ENCODE results near the gene C2CD2.

The C2CD2 gene

GRCh38 chr21:41932576-41933312 lies 21.1 kb downstream of the C2CD2 start:
- no peak for DNase-seq (ENCODE audit: low read depth)

GRCh38 chr21:41932191-41932575 lies 21.6 kb downstream of the C2CD2 start:
- DNase-seq (ENCODE audit: low read depth): no peak

DNA sequence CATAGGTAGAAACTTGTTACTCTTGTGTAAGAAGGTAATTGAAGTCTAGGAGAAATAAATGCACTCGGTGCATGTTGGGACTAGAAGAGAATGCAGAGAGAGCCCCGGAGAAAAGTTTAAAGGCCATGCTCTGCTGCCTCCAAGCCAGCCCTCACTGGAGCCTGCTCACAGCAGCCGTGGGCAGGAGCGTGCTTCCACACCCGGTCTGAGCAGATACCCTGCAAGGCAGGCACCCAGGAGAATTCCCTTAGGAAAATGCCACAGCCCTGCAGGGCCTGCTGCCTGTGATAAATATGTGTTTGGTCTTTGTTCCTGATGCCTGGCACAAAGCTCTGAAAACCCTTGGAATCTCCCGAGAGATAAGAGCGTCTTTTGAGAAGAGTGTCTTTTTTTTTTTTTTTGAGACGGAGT lies 22.8 kb downstream of the C2CD2 start:
- no peak for DNase-seq (ENCODE audit: low read depth)

GRCh38 chr21:41929248-41929647 lies 24.6 kb downstream of the C2CD2 start:
- no peak for DNase-seq (ENCODE audit: low read depth)

- DNase-seq (ENCODE audit: low read depth): no peak
Observed at GRCh38 chr21:41928621-41929220, 25.1 kb downstream of the C2CD2 start.

- DNase-seq (ENCODE audit: low read depth): no peak
Observed at GRCh38 chr21:41927727-41928409, 25.9 kb downstream of the C2CD2 start.

DNA sequence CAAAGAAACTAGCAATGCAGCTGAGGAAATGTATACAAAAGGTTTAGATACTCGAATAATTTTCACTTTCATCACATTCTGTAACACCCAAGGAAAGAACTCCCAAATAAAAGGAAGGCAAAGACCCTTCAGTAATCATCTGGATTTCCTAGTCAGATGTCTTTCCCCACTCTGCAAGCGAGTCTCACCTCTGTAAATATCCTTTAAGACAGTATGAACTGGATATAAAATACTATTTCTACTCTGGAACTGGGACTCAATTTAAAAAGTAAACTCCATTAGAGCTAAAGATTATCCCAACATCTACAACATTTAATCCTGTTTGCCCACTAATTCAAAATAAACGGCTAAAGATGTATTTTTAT lies 27.0 kb downstream of the C2CD2 start:
- no peak for DNase-seq (ENCODE audit: low read depth)

DNA sequence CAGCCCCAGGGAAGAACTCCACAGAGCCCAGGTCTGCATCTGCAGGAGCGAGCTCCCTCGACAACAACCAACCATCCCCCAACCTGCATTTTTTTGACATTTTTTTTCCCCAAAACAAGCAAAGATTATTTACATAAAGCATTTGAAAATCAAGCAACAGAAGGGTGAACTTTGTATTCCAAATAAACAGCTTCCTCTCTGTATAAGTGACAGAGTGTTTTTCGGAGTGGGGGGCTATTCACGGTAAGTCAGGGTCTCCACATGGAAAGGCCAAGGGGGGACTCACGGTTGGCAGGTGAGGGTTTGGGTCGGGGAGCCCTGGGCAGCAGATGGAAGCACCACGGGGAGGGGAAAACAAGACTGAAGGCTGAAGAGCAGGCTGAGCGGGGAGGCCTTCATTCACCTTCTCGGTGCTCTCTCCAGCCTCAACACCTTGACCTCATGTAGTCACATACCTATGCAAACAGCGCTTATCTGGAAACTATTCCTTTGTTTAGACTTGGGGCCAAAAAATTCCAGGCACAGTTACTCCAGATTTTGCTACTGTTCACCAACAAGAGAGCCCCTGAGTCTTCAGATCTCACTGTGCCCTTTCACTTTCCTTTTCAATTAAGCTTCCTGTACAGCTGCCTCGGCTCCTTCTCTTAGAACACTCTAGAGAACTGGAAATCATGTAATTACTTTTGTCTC lies 27.6 kb downstream of the C2CD2 start:
- DNase-seq (ENCODE audit: low read depth): no peak

DNA sequence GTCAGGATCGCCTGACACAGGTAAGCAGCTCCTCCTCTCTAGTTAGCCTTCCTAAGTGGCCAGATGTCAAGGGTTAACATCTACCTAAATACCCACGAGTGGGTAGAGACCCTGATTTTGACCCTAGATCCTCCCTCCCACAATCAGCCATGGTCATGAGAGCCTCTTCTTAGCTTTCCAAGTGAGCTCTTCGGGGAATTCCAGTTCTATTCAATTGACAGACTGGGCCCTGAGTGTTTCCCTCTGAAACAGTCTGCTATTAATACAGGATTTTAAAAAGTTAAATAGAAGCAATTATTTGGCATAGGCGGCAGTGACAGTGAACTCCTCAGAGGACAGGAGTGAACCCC lies 28.1 kb downstream of the C2CD2 start:
- DNase-seq (ENCODE audit: low read depth): no peak

- DNase-seq (ENCODE audit: low read depth): no peak
Observed at GRCh38 chr21:41924368-41924754, 29.5 kb downstream of the C2CD2 start.

DNA sequence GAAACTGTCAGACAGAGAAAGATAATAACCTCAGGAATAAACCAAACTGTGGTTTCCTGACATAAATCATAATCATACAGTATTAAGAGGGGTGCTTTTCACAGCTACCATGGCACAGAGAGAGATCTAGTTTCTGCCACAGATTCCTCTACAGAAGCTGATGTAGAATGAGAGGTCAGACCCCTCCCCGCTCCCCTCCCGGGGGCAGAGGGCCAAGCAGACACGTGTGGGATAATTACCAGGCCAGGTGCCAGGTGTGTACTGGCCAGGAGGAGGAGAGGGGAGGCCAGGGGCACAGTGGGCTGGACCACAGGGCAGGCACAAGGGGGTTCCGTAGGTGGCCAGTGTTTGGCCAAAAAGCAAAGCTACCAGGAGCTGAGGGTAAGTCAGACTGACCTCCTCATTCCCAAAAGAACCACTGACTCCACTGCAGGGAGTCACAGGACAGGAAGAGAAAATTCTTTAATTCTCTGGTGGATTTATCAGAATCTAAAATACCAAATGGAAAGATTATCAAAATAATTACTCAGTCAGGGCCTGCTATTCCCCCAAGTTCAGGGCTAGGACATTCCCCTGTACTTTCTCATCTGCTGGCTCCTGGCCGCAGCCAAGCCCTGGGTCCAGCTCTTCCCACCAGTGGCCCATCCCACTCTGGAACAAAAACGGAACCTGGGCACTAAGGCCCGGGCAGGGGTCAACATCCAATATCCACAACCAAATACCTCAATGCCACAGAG lies 30.0 kb downstream of the C2CD2 start:
- no peak for DNase-seq (ENCODE audit: low read depth)

DNA sequence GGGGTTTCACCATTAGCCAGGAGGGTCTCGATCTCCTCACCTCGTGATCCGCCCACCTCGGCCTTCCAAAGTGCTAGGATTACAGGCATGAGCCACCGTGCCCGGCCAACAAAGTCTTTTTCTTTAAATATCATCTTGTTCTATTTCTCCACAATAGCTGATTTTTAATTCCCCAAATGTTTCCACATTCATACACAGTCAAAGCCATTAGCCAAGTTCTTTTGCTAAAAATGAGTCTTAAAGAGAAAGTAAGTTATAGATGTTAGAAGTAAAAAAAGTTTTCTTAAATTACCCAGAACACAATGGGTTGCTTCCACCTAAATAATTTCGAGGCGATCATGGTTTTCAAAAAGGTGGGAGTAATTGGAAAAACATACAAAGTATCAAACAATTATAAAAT lies 30.6 kb downstream of the C2CD2 start:
- no peak for DNase-seq (ENCODE audit: low read depth)

DNA sequence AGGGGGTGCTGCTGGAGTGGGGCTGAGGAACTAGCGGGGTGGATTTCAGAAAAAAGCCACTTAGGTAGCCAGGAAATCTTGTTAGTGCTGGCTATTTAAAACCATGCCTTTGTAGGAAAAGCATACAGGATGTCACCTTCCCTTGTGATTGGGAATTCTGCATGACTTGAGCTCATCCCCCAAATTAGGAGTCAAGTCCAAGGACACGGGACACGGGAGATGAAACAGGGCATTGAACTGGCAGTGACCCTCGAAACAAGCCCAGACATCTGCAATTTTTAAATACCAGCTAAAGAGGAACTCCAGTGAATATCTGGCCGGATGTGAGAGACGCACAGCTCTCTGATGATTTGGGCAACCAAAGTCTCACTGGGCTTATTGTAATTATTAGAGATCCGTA lies 32.8 kb downstream of the C2CD2 start:
- DNase-seq (ENCODE audit: low read depth): no peak

GRCh38 chr21:41920476-41920875 lies 33.3 kb downstream of the C2CD2 start:
- no peak for DNase-seq (ENCODE audit: low read depth)

GRCh38 chr21:41919666-41920398 lies 34.0 kb downstream of the C2CD2 start:
- DNase-seq (ENCODE audit: low read depth): no peak

DNA sequence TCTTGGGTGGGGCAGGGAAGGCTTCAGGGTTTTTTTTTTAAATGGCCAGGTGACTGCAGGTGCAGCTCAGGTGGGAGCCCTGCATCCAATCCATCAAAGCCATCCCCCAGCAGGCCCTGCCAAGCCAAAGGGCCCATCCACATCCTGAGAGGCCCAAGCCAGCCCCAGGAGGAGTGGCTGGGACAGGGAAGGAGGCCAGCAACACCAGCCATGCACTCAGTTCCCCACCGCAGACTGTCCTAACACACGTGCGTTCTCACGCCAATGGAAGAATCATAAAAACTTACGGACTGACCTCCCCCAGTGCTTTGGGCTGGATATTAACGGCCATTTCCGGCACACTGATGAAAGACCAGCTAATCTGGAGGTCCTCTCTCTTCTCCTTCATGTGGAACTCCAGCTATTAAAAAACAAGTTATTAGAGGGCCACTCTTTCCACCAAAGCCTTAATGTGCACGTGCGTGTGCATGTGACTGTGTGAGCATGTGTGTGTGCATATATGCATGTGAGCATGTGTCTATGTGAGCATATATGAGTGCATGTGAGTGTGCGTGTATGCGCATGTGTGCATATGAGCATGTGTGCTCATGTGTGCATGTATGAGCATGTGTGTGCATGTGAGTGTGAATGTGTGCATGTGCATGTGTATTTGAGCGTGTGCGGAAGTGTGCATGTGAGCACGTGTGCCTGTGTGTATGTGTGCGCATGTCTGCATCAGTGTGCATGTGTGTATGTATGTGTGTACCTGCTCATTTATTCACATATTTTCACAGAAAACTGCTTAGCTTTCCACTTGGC lies 35.1 kb downstream of the C2CD2 start:
- DNase-seq (ENCODE audit: low read depth): no peak

- DNase-seq (ENCODE audit: low read depth): no peak
Observed at GRCh38 chr21:41917531-41917930, 36.3 kb downstream of the C2CD2 start.

- no peak for DNase-seq (ENCODE audit: low read depth)
Observed at GRCh38 chr21:41916888-41917433, 36.9 kb downstream of the C2CD2 start.

- DNase-seq (ENCODE audit: low read depth): no peak
Observed at GRCh38 chr21:41914965-41915364, 38.9 kb downstream of the C2CD2 start.

GRCh38 chr21:41914358-41914757 lies 39.5 kb downstream of the C2CD2 start:
- DNase-seq (ENCODE audit: low read depth): no peak

- no peak for DNase-seq (ENCODE audit: low read depth)
Observed at GRCh38 chr21:41913230-41913629, 40.6 kb downstream of the C2CD2 start.
